Superior temporal gyrus (tissue), 1 donor: Measurements from ENCODE around the gene EGR4.
"Not testable (repeated sequence)": the region's sequence is repeated elsewhere in the genome, so short reads cannot be mapped to it uniquely, and the experiment has no call there.

Source experiments
- DNase-seq: peaks from one replicate; pipeline ENCODE4 v3.0.0-alpha.2; 2016; ENCODE audit errors: extremely low spot score

EGR4 gene

DNA sequence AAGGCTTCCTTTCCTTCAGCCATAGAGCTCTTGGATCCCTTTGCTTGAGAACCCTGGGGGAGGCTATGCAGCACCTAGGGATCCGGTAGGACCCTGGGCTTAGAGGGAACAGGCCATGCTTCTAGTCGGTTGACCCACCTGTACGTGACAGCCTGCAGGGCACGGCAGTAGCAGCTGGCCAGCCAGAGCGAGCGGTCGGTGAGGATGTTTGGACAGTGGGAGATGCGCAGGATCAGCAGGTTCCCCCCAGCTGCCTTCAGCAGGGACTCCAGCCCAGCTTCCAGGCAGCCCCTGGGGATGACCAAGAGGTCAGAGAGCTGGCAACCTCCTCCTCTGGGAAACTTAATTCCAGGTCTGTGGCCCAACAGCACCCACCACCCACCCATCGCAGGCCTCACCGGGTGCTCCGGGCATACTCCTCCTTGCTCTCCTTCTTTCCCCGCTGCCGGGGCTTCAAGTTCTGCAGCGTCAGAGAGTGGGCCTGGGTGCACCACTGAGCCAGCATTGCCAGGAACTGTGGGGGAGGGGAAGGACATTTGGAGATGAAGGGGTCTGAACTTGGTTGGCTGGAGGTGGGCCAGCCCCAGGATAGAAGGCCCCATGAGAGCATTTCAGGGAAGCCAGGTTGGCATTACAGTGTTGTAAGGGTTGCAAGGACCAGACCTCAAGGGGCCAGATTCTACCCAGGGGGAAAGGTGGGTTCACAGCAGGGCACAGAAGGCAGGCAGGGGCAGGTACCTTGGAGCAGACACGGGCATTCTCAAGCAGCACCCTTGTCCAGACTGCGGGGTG, 29.6 kb downstream of the EGR4 start:
- no peak for DNase-seq

DNA sequence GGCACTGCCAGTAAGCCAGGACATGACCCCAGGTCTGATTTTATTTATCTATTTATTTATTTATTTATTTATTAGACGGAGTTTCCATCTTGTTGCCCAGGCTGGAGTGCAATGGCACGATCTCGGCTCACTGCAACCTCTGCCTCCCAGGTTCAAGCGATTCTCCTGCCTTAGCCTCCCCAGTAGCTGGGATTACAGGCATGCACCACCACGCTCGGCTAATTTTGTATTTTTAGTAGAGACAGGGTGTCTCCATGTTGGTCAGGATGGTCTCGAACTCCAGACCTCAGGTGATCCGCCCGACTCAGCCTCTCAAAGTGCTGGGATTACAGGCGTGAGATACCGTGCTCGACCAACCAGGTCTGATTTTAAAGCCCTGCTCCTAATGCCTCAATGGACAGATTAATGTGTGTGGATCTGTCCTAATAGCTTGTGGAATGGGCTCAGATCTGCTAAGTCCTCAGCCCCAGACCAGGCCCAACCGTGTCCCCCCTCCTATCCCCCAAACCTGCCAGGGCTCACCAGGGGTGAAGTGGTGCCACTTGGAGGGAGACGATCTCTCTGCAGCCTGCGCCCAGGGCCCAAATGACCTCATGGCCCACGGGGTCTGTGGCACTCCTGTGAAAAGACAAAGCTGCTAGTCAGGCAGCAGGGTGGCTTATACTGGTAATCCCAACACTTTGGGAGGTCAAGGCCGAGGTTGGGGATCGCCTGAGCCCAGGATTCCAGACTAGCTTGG, 30.5 kb downstream of the EGR4 start:
- not testable (repeated sequence) for DNase-seq

DNA sequence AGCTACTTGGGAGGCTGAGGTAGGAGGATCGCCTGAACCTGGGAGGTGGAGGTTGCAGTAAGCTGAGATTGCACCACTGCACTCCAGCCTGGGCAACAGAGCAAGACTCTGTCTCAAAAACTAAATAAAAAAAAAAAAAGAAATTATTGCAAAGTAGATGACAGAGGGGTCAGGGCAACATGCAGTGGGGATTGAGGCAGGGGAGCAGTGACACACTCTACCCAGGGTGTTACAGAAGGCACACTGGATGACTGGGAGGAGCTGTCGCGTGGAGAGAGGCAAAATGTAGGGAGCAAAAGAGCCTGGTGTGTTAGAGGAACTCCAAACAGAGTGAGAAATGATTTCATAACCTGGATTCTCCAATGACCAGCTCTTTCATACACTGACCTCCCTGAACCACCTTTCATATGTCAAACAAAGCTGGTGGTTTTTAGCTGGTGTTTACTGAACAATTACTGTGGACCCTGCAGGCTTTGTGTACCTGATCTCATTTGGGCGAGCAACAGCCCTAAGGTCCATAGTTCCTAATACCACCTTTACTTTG, 31.2 kb downstream of the EGR4 start:
- DNase-seq: no peak

GRCh38 chr2:73260338-73260984, 32.9 kb downstream of the EGR4 start:
- no peak for DNase-seq

DNA sequence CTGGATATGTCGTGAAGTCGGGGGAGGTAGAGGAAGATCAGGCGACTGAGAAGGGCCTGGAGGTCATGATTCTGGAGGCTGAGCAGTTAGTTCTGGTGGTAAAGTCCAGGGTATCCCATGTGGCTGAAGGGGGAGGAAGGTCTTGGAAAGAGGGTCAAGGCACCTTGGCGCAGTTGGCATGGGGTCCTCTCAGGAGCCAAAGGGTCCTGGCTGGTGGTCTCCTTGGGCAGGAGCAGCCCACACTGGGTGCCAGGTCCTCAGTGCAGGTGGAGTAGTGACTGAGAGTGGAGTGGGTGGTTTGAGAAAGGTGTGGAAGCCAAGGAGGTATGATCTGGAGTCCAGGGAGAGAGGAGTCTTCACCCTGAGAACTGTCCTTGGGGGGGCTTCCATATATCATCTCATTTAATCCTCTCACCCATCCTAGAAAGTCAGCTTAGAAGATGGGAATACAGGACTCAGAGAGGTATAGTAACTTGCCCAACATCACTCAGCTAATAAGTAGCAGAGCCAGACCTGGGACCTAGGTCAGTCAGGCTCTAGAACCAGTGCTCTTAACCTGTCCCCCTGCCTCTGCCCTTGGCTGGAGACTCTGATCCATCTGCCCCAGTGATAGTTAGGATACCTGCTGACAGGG, 33.5 kb downstream of the EGR4 start:
- no peak for DNase-seq

DNA sequence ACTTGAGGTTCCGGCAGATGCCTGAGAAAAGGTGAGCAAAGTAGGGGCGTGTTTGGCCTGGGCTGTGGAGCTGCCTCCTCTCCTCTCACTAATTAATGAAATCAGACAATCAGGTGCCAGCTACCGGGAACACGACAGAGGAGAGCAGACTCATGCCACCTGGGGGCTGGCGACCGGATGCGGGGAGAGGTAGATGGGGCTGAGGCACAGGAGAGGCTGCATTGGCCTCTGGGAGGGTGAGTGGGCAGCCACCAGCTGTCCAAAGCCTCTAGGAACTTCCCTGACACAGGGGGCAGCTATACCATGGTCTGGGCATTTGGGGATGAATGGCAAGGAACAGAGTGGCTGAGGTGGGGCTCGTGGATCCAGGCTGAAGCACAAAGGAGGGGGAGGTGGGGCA, 34.1 kb downstream of the EGR4 start:
- DNase-seq: no peak

DNA sequence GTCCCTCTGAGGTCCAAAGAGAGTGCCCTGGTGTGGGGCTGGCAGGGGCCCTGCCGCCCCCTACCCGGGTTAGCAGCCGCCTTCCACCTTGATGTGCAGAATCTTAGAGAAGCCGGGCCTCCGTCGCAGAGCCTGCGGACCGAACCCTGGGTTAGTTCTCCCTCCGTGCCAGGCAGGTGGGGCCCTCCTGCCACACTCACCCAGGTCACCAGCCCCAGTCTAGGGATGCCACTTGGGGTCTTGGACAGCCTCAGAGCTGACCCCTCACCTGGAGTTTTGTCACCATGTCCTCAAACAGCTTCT, 34.5 kb downstream of the EGR4 start:
- no peak for DNase-seq

GRCh38 chr2:73258186-73258912, 35.0 kb downstream of the EGR4 start:
- no peak for DNase-seq

- no peak for DNase-seq
These were observed 35.8 kb downstream of the EGR4 start for GRCh38 chr2:73257425-73258125.

DNA sequence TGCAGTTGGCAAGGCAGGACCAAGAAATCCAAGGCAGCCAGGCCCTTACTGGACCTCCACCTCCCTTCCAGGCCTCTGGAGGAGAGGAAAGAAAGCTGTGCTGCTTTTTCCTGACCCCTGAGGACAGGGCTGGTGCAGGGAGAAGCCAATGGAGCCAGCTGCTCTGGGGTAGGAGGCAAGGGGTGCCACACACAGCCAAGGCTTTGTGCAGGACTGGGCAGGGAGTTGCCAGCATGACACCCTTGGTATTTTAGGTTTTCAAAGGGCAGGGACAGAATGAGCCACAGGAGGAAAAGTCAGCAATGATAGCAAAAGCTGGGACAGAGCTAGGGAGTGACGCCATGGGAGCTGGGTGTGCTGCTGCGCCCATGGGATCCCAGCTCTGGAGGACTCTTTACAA, 36.3 kb downstream of the EGR4 start:
- no peak for DNase-seq

DNA sequence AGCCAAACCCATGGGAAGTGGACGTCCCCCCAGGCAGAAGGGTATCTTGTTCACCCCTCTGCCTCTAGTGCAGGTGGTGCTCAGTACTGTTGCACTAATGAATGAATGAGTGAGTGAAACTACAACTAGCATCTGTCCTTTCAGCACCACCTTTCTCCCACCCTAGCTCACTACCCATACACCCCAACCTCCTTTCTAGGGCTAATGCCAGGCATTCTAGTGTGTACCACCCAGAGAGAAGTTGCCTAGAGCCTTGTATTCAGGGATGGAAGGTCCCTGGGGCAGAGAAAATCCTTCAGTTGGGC, 36.8 kb downstream of the EGR4 start:
- no peak for DNase-seq

DNA sequence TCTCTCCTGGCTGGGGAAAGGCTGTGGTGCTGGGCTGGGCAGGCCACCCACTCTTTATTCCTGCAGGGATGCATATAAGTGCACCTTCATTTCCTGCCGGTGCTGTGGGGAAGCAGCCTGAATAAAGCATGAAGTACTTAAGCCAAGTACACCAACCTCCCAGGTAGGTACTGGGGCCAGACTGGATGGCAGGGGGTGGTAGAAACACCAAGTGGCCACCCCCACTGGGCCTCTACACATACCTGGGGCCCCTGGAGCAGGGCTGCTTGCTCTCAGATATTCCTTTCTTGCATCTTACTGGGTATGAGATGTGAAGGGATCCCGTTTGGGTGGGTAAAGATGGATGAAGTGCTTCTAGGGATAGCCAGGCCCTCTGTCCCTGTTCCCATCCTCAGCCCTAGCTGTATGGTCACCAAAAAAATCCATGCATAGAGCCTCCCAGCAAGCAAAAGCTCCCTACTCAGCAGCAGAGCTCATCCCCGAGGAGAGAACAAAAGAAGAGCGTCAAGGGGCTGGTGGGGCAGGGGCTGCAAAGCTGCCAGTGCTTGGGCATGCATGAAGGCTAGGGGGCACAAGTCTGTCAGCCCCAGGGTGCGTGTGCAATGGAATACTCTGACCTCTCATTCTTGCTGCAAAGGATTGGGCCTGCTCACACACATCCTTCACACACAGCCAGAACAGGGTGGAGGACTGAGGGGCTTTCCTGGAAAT, 37.3 kb downstream of the EGR4 start:
- DNase-seq: no peak

DNA sequence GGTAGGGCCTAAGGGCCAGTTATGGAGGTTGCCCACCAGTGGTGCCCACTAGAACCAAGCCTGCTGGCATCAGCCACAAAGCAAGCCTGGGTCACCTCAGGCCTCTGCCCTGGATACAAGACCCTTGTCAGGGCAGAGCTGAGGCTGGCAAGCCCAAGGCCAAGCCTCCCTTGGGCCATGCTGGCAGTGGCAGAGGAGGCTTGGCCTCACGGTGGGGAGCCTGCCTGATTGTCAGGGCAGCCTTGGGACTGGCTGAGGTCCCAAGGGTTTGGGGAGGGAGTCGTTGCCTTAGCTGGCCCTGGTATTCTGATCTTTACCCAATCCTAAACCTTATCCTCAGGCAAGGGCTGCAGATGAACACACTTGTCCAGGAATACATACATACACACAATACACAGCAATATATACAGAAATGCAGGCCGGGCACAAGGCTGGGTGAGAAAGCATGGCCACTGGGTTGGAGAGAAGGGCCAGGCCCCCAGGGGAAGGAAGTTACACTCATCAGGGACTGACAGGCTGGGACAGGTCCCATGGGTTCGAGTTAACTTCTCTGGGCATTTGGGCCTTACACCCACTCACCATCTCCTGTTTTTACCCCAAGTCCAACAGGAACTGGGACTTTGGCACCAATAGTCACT, 38.2 kb downstream of the EGR4 start:
- DNase-seq: no peak

- DNase-seq: no peak
These were observed 38.9 kb downstream of the EGR4 start for GRCh38 chr2:73254343-73255006.

DNA sequence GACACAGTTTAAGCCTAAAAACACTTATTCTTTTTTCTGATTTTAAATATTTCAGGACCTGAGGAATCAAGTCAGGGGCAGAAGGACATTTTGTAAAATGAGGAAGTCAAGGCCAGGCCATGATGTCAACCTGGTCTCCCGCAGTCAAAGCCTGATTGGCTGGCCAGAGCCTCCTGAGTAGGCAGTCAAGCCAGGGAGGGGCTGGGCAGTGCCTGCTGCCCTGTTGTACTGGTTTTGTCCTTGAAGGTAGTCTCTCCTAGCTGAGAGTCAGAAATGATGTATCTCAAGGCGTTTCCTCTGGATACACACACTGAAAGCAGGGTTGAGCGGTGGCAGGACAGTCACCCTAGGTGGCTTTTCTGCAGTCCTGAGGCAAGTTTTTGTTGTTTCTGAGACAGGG, 39.4 kb downstream of the EGR4 start:
- DNase-seq: no peak

DNA sequence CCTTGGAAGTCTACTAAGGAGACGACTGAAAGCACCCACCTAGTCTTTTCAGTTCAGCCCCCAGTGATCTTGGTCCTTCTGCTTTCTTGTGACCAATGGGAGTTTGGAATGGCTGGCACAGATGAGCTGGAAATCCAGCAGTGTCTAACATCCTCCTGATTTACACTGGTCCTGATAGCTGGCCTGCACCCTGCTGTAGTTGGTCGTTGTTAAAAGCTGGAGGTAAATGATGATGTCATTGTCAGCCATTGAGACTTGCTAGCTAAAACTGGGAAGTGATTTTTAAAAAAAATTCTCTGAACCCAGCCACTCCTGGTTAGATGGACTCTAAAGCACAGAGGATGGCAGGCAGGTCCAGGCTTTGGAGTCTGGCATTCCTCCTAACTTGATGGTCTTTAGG, 39.9 kb downstream of the EGR4 start:
- DNase-seq: no peak

DNA sequence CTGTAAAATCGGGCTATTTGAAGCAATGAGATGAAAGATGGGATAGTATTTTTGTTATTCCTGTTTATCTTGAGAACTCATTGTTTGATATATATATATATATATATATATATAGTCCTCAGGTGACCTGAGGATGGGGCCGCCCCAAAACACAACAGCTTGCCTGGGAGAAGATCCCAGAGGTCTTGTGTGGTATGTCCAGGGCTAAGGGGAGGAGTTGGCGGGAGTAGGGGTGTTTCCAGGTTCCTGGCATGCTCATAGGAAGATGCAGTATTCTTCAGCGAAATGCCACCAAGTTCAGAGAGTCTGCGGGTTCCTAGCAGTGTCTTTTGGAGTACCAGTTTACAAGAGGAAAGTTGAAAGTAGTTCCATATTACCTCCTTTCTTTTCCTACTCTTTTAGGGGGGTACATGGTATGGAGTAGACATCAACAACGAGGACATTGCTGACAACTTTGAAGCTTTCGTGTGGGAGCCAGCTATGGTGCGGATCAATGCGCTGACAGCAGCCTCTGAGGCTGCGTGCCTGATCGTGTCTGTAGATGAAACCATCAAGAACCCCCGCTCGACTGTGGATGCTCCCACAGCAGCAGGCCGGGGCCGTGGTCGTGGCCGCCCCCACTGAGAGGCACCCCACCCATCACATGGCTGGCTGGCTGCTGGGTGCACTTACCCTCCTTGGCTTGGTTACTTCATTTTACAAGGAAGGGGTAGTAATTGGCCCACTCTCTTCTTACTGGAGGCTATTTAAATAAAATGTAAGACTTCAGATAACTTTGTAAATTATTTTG, 40.9 kb downstream of the EGR4 start:
- no peak for DNase-seq
